Measurements from ENCODE around the gene PDE6G. TPM values are rescaled to one million over a fixed set of nuclear protein-coding genes. Genes with fewer than 3 reads are reported as not detected.

Gene PDE6G
- total and polyA plus RNA-seq, 2 donors (not counting 1 experiment from before 2014, with no cell fraction given) = 0.69 to 1.1 TPM

DNA sequence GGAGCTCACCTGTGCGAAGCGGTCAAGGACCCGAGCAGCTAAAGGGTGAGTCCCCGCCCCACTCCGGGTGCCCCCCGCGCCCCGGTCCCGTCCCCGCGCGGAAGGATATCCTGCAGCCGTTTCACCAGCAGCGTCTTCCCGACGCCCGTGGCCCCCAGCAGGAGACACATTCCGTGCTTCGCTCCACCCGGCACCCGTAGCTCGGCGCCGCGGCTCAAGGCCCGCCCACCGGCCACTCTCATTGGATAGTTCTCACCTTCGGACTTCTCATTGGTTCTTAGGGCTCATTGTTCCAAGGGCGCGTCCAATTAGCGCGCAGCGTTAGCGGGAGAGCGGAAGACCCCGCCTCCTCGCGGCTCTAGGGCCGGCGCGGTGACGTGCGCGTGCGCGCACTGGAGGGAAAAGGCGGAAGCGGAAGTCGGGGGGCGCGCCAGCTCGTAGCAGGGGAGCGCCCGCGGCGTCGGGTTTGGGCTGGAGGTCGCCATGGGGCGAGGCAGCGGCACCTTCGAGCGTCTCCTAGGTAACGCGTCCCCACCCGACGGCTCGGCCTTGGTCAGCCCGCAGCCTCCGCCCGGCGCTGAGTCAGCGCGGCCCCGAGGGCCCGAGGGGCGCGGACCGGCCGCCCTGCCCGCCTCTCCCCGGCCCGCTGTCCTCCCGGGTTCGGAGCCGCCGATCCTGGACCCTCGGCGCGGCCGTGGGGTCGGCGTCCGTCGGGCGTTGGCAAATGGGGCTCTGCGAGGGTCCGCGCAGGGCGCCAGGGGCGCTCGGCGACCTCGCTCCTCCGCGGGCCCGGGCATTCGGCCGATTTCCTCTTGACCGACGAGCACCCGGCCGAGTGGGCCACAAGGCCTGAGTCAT is 27.5 kb upstream of the PDE6G start, which contains the start of the genes ARL16 and HGS:
ARL16 (minus strand) TSS at position 214 of the 858 bp plus-strand sequence; CDS start at position 170, 44 bp downstream.
HGS (plus strand) TSS at position 428 of the 858 bp plus-strand sequence; CDS start at position 484, 56 bp downstream.
- DNase-seq = peak; percentile 100
- H3K27ac Mint-ChIP-seq = peak within 1 kb of the TSS; percentile 95
- Histone ChIP-seq H3K4me1 (ENCODE audit: control insufficient read depth in 2 of 2, insufficient read depth in 2 of 2, low read length in 2 of 2) (peaks cover 22 to 25% of the 10 kb centered on the region in 2 donors), H3K4me3 (ENCODE audit: control extremely low read depth in 1 of 5, extremely low read depth in 1 of 5, insufficient read depth in 1 of 5, low read depth in 2 of 5, low read length in 4 of 5) (peak within 1 kb of the TSS; percentile 58 to 94 (median 93)), H3K9ac (ENCODE audit: low read length) (peak within 1 kb of the TSS; percentile 92), H3K9me3 (ENCODE audit: control extremely low read depth in 1 of 3, control insufficient read depth in 2 of 3, insufficient read depth in 1 of 3, low read length in 2 of 3) (no peaks in the 10 kb centered on the region), H3K27ac (ENCODE audit: low read length in 2 of 2) (peak within 1 kb of the TSS; percentile 53 to 83), H2AFZ (ENCODE audit: insufficient read depth, low read depth, low read length, poor library complexity, severe bottlenecking) (peak within 1 kb of the TSS; percentile 88), H4K20me1 (ENCODE audit: control insufficient read depth, insufficient read depth, low read length, poor library complexity, severe bottlenecking) (peaks cover 47% of the 10 kb centered on the region), H3K27me3 (replicated peaks in 1 of 4; ENCODE audit: control extremely low read depth in 1 of 4, control insufficient read depth in 3 of 4, insufficient read depth in 4 of 4, low read length in 3 of 4) (no peaks in the 10 kb centered on the region), H3K79me2 (ENCODE audit: control insufficient read depth, insufficient read depth, low read length) (peaks cover 78% of the 10 kb centered on the region), H3K4me2 (replicated peaks; ENCODE audit: low read depth, low read length, poor library complexity, severe bottlenecking) (peak within 1 kb of the TSS; percentile 90), H3K36me3 (replicated peaks in 1 of 2; ENCODE audit: control extremely low read depth in 1 of 2, control insufficient read depth in 1 of 2, extremely low read depth in 1 of 2, insufficient read depth in 2 of 2, low read length in 1 of 2) (peaks cover 0 to 29% of the 10 kb centered on the region in 2 experiments)
- ATAC-seq (ENCODE audit: low read depth) = peak; percentile 98
- ChIA-PET POLR2A (interaction anchor here (0.6 to 2.1 kb wide), 9 partner anchors 15 to 289 kb away, joined by 3 to 10 read pairs (median 5); partner anchors contain the start of genes ALYREF, CCDC137, FAAP100 and MRPL12), CTCF (interaction anchor here (0.5 to 1.5 kb wide), 7 partner anchors 9 to 242 kb away, joined by 3 to 5 read pairs (median 3); partner anchors contain the start of genes CCDC137 and OXLD1)
- TF ChIP-seq EZH2 (IDR thresholded peaks at IDR 0.05; ENCODE audit: borderline replicate concordance, insufficient read depth, low read depth, low read length, poor library complexity, severe bottlenecking) = no peak
- TF ChIP-seq, protein P1, sequence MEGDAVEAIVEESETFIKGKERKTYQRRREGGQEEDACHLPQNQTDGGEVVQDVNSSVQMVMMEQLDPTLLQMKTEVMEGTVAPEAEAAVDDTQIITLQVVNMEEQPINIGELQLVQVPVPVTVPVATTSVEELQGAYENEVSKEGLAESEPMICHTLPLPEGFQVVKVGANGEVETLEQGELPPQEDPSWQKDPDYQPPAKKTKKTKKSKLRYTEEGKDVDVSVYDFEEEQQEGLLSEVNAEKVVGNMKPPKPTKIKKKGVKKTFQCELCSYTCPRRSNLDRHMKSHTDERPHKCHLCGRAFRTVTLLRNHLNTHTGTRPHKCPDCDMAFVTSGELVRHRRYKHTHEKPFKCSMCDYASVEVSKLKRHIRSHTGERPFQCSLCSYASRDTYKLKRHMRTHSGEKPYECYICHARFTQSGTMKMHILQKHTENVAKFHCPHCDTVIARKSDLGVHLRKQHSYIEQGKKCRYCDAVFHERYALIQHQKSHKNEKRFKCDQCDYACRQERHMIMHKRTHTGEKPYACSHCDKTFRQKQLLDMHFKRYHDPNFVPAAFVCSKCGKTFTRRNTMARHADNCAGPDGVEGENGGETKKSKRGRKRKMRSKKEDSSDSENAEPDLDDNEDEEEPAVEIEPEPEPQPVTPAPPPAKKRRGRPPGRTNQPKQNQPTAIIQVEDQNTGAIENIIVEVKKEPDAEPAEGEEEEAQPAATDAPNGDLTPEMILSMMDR (IDR thresholded peaks at IDR 0.05) = no peak
- H3K9me3 Mint-ChIP-seq (ENCODE audit: insufficient read depth) = no peaks in the 10 kb centered on the region
- no peaks in the 10 kb centered on the region for H3K27me3 Mint-ChIP-seq
- peak within 1 kb of the TSS; percentile 91 for H3K4me3 Mint-ChIP-seq
- intact Hi-C loops (cut with micrococcal nuclease) = loop anchor here (1.0 to 2.0 kb wide), 5 partner anchors 18 to 207 kb away; partner anchors contain the start of genes ALYREF, ANAPC11, CCDC137 and MRPL12
- WGBS (ENCODE audit: insufficient coverage) = under 1% methylated on average over 112 of the region's 112 CpGs
- H3K4me1 Mint-ChIP-seq = peaks cover 33% of the 10 kb centered on the region
